ENCODE measurements around the gene TIMM13. TPM values are rescaled to one million over a fixed set of nuclear protein-coding genes. Genes with fewer than 3 reads are reported as not detected.

Gene TIMM13
- total and polyA plus RNA-seq, 2 experiments from 2014 or later = 38.3 to 188 TPM

GRCh38 chr19:2444251-2445002 is 17.0 kb upstream of the TIMM13 start:
- Histone ChIP-seq H3K79me2 (peaks cover 35% of the 10 kb centered on the region), H3K27me3 (no peaks in the 10 kb centered on the region), H4K20me1 (ENCODE audit: insufficient read depth, poor library complexity, severe bottlenecking) (no peaks in the 10 kb centered on the region), H3K9me2 (replicated peaks; ENCODE audit: insufficient read depth) (no peaks in the 10 kb centered on the region), H3K27ac (no peak overlapping the region), H3K4me3 (no peak overlapping the region), H3K36me3 (replicated peaks; ENCODE audit: insufficient read depth, low read depth) (no peaks in the 10 kb centered on the region), H3K4me1 (ENCODE audit: insufficient read depth) (no peaks in the 10 kb centered on the region), H3K4me2 (no peak overlapping the region), H2AFZ (no peak overlapping the region), H3K9me3 (ENCODE audit: low read depth) (no peaks in the 10 kb centered on the region)
- 96% methylated on average over 34 of the region's 34 CpGs for WGBS (ENCODE audit: low lambda C conversion rate, missing lambda C conversion rate)
- no peak for DNase-seq (ENCODE audit: low spot score)
- TF ChIP-seq EZH2phosphoT487 (IDR thresholded peaks at IDR 0.05; ENCODE audit: low read depth, severe bottlenecking, unreplicated experiment) (no peak), EZH2 (IDR thresholded peaks at IDR 0.05; ENCODE audit: borderline replicate concordance) (no peak), CTCF (IDR thresholded peaks at IDR 0.05; ENCODE audit: poor library complexity) (no peak)

GRCh38 chr19:2443785-2444182 is 16.4 kb upstream of the TIMM13 start:
- 94% methylated on average over 17 of the region's 17 CpGs for WGBS (ENCODE audit: low lambda C conversion rate, missing lambda C conversion rate)
- Histone ChIP-seq H2AFZ (no peak overlapping the region), H3K36me3 (replicated peaks; ENCODE audit: insufficient read depth, low read depth) (no peaks in the 10 kb centered on the region), H4K20me1 (ENCODE audit: insufficient read depth, poor library complexity, severe bottlenecking) (no peaks in the 10 kb centered on the region), H3K9me3 (ENCODE audit: low read depth) (no peaks in the 10 kb centered on the region), H3K4me2 (no peak overlapping the region), H3K4me1 (ENCODE audit: insufficient read depth) (no peaks in the 10 kb centered on the region), H3K4me3 (no peak overlapping the region), H3K79me2 (peaks cover 28% of the 10 kb centered on the region), H3K27me3 (no peaks in the 10 kb centered on the region), H3K9me2 (replicated peaks; ENCODE audit: insufficient read depth) (no peaks in the 10 kb centered on the region), H3K27ac (no peak overlapping the region)
- no peak for DNase-seq (ENCODE audit: low spot score)
- TF ChIP-seq EZH2phosphoT487 (IDR thresholded peaks at IDR 0.05; ENCODE audit: low read depth, severe bottlenecking, unreplicated experiment) = no peak

- Histone ChIP-seq H3K4me3 (no peak overlapping the region), H3K79me2 (peaks cover 23% of the 10 kb centered on the region), H3K36me3 (replicated peaks; ENCODE audit: insufficient read depth, low read depth) (no peaks in the 10 kb centered on the region), H3K4me1 (ENCODE audit: insufficient read depth) (no peaks in the 10 kb centered on the region), H3K27ac (no peak overlapping the region), H4K20me1 (ENCODE audit: insufficient read depth, poor library complexity, severe bottlenecking) (no peaks in the 10 kb centered on the region), H3K9me3 (ENCODE audit: low read depth) (no peaks in the 10 kb centered on the region), H3K4me2 (no peak overlapping the region), H2AFZ (no peak overlapping the region), H3K27me3 (no peaks in the 10 kb centered on the region), H3K9me2 (replicated peaks; ENCODE audit: insufficient read depth) (no peaks in the 10 kb centered on the region)
- 98% methylated on average over 20 of the region's 22 CpGs for WGBS (ENCODE audit: low lambda C conversion rate, missing lambda C conversion rate)
- DNase-seq (ENCODE audit: low spot score) = no peak
- TF ChIP-seq EZH2 (IDR thresholded peaks at IDR 0.05; ENCODE audit: borderline replicate concordance) (no peak), EZH2phosphoT487 (IDR thresholded peaks at IDR 0.05; ENCODE audit: low read depth, severe bottlenecking, unreplicated experiment) (no peak), CTCF (IDR thresholded peaks at IDR 0.05; ENCODE audit: poor library complexity) (no peak)
These were observed 15.9 kb upstream of the TIMM13 start for GRCh38 chr19:2443116-2443784.

GRCh38 chr19:2441096-2441752 is 13.8 kb upstream of the TIMM13 start:
- H2AFZ ChIP-seq = no peak overlapping the region
- 96% methylated on average over 26 of the region's 26 CpGs for WGBS (ENCODE audit: low lambda C conversion rate, missing lambda C conversion rate)
- DNase-seq (ENCODE audit: low spot score) = no peak
- no peak overlapping the region for H3K27ac ChIP-seq
- no peaks in the 10 kb centered on the region for H3K9me2 ChIP-seq (replicated peaks; ENCODE audit: insufficient read depth)
- H3K79me2 ChIP-seq = peaks cover 2% of the 10 kb centered on the region
- H3K36me3 ChIP-seq (replicated peaks; ENCODE audit: insufficient read depth, low read depth) = no peaks in the 10 kb centered on the region
- H3K4me2 ChIP-seq = no peak overlapping the region
- no peaks in the 10 kb centered on the region for H3K27me3 ChIP-seq
- no peaks in the 10 kb centered on the region for H3K9me3 ChIP-seq (ENCODE audit: low read depth)
- no peak overlapping the region for H3K4me3 ChIP-seq
- TF ChIP-seq EZH2phosphoT487 (IDR thresholded peaks at IDR 0.05; ENCODE audit: low read depth, severe bottlenecking, unreplicated experiment) (no peak), CTCF (IDR thresholded peaks at IDR 0.05; ENCODE audit: poor library complexity) (no peak)
- H3K4me1 ChIP-seq (ENCODE audit: insufficient read depth) = no peaks in the 10 kb centered on the region
- H4K20me1 ChIP-seq (ENCODE audit: insufficient read depth, poor library complexity, severe bottlenecking) = no peaks in the 10 kb centered on the region

Data from hepatocyte (in vitro differentiated cells).